Activated naive CD8-positive, alpha-beta T cell treated with anti-CD3 and anti-CD28 coated beads, Interleukin-2, amount 50 U/mL, for 24 hours (primary cell): Measurements from ENCODE around the gene KMT2B.
"Not testable (repeated sequence)": the region's sequence is repeated elsewhere in the genome, so short reads cannot be mapped to it uniquely, and the experiment has no call there.

Experiments
- ATAC-seq: fragments of 150-1000 bp; cut with Tn5 transposase; one replicate; pipeline ENCODE4 v1.10.0; 2021
- DNase-seq: peaks from one replicate; pipeline ENCODE4 v3.0.0; 2021
- H3K27ac Mint-ChIP-seq: one replicate; pipeline ENCODE4 v1.8.0; 2021; ENCODE audit warnings: mild to moderate bottlenecking, mixed read lengths
- H3K27me3 Mint-ChIP-seq: one replicate; pipeline ENCODE4 v1.8.0; 2021; ENCODE audit warnings: mixed read lengths
- H3K36me3 Mint-ChIP-seq: one replicate; pipeline ENCODE4 v1.8.0; 2021; ENCODE audit warnings: low read depth, mixed read lengths
- H3K4me1 Mint-ChIP-seq: one replicate; pipeline ENCODE4 v1.8.0; 2021; ENCODE audit warnings: mixed read lengths
- H3K4me3 Mint-ChIP-seq: one replicate; pipeline ENCODE4 v1.8.0; 2021; ENCODE audit warnings: mild to moderate bottlenecking, moderate library complexity, mixed read lengths
- H3K9me3 Mint-ChIP-seq: one replicate; pipeline ENCODE4 v1.8.0; 2021; ENCODE audit warnings: mixed read lengths

KMT2B gene

DNA sequence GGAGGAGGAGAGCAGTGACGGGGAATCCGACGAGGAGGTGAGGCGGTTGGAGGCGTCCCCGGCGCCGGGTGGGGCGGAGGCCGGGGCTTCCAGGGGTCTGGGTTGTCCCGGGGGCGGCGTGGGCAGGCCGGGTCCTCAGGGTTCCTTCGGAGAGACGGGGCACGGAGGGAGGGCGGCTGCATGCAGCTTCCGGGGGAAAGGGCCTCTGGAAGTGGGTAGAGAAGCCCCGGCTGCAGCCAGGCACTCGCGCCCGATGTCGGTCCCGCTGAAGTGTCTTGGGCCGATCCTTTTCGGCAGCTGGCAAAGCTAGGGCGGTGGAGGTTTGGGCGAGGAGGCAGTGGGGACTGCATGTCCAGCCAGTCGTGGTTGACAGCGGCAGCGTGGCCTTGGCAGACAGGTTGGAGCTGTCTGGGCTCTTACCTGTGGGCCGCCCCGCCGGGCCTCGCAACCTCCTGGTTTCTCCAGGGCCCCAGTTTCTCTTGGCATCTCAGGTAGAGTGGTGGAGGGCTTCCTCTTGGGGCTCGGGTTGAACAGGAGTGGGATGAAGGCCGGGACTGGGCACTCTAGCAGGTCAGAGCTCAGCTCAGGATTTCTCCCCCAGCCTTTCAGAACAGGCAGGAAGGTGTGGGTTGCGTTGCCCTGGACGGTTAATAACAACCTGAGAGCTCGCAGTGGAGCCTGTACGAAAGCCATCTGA lies 690 bp downstream of the KMT2B start:
- ATAC-seq (peak; percentile 3), DNase-seq (peak; percentile 73)
- peaks cover 64% of the 10 kb centered on the region for H3K36me3 Mint-ChIP-seq
- H3K27ac Mint-ChIP-seq: peak overlapping the region; percentile 92
- H3K4me1 Mint-ChIP-seq: peaks cover 28% of the 10 kb centered on the region
- H3K4me3 Mint-ChIP-seq: peak overlapping the region; percentile 87
- no peaks in the 10 kb centered on the region for H3K9me3 Mint-ChIP-seq
- no peaks in the 10 kb centered on the region for H3K27me3 Mint-ChIP-seq

DNA sequence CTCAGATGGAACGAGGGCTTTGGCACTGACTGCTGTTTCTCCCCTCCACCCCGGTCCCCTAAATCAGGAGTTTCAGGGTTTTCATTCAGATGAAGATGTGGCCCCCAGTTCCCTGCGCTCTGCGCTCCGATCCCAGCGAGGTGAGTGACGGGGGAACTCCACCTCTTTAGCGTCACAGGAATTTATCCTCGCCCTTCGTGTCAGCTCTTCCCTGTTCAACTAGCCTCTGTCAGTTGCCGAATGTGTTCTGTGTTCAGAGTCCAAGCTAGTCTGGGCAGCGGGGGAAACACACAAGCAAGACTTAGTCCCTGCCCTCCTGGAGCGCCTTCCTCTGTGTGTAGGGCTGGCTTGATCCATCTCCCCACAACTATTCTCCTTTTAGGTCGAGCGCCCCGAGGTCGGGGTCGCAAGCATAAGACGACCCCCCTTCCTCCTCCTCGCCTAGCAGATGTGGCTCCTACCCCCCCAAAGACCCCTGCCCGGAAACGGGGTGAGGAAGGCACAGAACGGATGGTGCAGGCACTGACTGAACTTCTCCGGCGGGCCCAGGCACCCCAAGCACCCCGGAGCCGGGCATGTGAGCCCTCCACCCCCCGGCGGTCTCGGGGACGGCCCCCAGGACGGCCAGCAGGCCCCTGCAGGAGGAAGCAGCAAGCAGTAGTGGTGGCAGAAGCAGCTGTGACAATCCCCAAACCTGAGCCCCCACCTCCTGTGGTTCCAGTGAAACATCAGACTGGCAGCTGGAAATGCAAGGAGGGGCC lies 1.8 kb downstream of the KMT2B start:
- H3K9me3 Mint-ChIP-seq: no peaks in the 10 kb centered on the region
- ATAC-seq (no peak), DNase-seq (no peak)
- peak overlapping the region; percentile 87 for H3K4me3 Mint-ChIP-seq
- no peaks in the 10 kb centered on the region for H3K27me3 Mint-ChIP-seq
- peaks cover 28% of the 10 kb centered on the region for H3K4me1 Mint-ChIP-seq
- peaks cover 58% of the 10 kb centered on the region for H3K36me3 Mint-ChIP-seq
- H3K27ac Mint-ChIP-seq: peak overlapping the region; percentile 92

DNA sequence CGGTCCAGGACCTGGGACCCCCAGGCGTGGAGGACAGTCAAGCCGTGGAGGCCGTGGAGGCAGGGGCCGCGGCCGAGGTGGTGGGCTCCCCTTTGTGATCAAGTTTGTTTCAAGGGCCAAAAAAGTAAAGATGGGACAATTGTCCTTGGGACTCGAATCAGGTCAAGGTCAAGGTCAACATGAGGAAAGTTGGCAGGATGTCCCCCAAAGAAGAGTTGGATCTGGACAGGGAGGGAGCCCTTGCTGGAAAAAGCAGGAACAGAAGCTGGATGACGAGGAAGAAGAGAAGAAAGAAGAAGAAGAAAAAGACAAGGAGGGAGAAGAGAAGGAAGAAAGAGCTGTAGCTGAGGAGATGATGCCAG lies 2.3 kb downstream of the KMT2B start:
- DNase-seq (no peak), ATAC-seq (no peak)
- Mint-ChIP-seq H3K4me3 (peak overlapping the region; percentile 37), H3K36me3 (peaks cover 55% of the 10 kb centered on the region), H3K9me3 (no peaks in the 10 kb centered on the region), H3K4me1 (peaks cover 28% of the 10 kb centered on the region), H3K27ac (peak overlapping the region; percentile 70), H3K27me3 (no peaks in the 10 kb centered on the region)

DNA sequence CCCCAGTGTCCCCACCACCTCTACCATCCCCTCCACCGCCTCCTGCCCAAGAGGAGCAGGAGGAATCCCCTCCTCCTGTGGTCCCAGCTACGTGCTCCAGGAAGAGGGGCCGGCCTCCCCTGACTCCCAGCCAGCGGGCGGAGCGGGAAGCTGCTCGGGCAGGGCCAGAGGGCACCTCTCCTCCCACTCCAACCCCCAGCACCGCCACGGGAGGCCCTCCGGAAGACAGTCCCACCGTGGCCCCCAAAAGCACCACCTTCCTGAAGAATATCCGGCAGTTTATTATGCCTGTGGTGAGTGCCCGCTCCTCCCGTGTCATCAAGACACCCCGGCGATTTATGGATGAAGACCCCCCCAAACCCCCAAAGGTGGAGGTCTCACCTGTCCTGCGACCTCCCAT lies 2.8 kb downstream of the KMT2B start:
- H3K9me3 Mint-ChIP-seq: no peaks in the 10 kb centered on the region
- peaks cover 28% of the 10 kb centered on the region for H3K4me1 Mint-ChIP-seq
- H3K4me3 Mint-ChIP-seq: no peak overlapping the region
- peaks cover 55% of the 10 kb centered on the region for H3K36me3 Mint-ChIP-seq
- H3K27ac Mint-ChIP-seq: peak overlapping the region; percentile 60
- ATAC-seq (no peak), DNase-seq (no peak)
- H3K27me3 Mint-ChIP-seq: no peaks in the 10 kb centered on the region

DNA sequence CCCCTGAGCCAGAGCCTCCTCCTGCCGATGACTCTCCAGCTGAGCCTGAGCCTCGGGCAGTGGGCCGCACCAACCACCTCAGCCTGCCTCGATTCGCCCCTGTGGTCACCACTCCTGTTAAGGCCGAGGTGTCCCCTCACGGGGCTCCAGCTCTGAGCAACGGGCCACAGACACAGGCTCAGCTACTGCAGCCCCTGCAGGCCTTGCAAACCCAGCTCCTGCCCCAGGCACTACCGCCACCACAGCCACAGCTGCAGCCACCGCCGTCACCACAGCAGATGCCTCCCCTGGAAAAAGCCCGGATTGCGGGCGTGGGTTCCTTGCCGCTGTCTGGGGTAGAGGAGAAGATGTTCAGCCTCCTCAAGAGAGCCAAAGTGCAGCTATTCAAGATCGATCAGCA lies 3.6 kb downstream of the KMT2B start:
- Mint-ChIP-seq H3K27me3 (no peaks in the 10 kb centered on the region), H3K9me3 (no peaks in the 10 kb centered on the region), H3K4me3 (peak overlapping the region; percentile 14), H3K27ac (no peak overlapping the region), H3K36me3 (peaks cover 51% of the 10 kb centered on the region), H3K4me1 (peaks cover 24% of the 10 kb centered on the region)
- DNase-seq: no peak
- ATAC-seq: no peak

DNA sequence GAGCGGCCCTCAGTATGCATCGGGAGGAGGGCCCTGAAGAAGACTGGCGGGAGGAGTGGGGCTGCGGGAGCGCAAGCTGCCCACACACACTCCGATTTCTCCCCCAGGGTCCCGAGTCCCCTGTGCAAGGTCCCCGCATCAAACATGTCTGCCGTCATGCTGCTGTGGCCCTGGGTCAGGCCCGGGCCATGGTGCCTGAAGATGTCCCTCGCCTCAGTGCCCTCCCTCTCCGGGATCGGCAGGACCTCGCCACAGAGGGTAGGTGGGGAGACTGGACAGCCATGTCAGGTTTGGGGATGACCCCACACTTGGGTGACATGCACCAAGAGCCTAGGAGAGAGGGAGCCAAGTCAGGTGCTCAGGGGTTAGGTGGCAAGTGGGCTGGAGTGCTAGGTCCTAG lies 4.7 kb downstream of the KMT2B start:
- peaks cover 48% of the 10 kb centered on the region for H3K36me3 Mint-ChIP-seq

DNA sequence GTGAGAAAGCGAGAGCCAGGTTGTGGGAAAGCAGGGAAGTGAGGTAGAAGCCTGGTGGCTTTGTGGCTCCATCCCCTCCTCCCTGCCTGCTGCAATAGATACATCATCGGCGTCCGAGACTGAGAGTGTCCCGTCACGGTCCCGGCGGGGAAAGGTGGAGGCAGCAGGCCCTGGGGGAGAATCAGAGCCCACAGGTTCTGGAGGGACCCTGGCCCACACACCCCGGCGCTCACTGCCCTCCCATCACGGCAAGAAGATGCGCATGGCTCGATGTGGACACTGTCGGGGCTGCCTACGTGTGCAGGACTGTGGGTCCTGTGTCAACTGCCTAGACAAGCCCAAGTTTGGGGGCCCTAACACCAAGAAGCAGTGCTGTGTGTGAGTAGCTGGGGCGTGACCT lies 5.1 kb downstream of the KMT2B start:
- DNase-seq: no peak
- Mint-ChIP-seq H3K27me3 (no peaks in the 10 kb centered on the region), H3K27ac (no peak overlapping the region), H3K4me3 (no peak overlapping the region), H3K4me1 (peaks cover 21% of the 10 kb centered on the region), H3K9me3 (no peaks in the 10 kb centered on the region), H3K36me3 (peaks cover 49% of the 10 kb centered on the region)
- no peak for ATAC-seq

More for the DNA sequence above, 4.7 kb downstream of the KMT2B start:
- ATAC-seq (no peak), DNase-seq (no peak)
- Mint-ChIP-seq H3K4me1 (peaks cover 21% of the 10 kb centered on the region), H3K27me3 (no peaks in the 10 kb centered on the region), H3K4me3 (no peak overlapping the region), H3K27ac (peak overlapping the region; percentile 54), H3K9me3 (no peaks in the 10 kb centered on the region)

DNA sequence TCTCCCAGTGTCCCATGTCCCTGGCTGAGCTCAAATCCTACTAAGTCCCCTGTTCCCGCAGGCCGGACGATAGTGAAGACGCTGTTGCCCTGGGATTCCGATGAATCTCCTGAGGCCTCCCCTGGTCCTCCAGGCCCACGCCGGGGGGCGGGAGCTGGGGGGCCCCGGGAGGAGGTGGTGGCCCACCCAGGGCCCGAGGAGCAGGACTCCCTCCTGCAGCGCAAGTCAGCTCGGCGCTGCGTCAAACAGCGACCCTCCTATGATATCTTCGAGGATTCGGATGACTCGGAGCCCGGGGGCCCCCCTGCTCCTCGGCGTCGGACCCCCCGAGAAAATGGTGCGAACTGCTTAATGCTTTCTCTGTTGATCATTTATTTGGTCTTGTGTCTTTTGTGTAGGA lies 5.9 kb downstream of the KMT2B start:
- H3K9me3 Mint-ChIP-seq: no peaks in the 10 kb centered on the region
- ATAC-seq (no peak), DNase-seq (no peak)
- peaks cover 18% of the 10 kb centered on the region for H3K4me1 Mint-ChIP-seq
- H3K27ac Mint-ChIP-seq: no peak overlapping the region
- no peak overlapping the region for H3K4me3 Mint-ChIP-seq
- H3K27me3 Mint-ChIP-seq: no peaks in the 10 kb centered on the region
- H3K36me3 Mint-ChIP-seq: peaks cover 50% of the 10 kb centered on the region

DNA sequence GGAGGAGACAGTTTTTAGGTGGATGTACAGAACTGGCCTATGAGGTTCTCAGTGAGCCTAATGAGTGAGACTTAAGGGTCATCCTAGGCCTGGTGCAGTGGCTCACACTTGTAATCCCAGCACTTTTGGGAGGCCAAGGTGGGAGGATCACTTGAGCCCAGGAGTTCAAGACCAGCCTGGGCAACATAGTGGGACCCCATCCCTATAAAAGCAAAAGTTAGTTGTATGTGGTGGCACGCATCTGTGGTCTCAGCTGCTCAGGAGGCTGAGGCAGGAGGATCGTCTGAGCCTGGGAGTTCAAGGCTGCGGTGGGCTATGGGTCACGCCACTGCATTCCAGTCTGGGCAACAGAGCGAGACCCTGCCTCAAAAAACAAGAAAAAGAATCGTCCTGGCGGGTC lies 6.3 kb downstream of the KMT2B start:
- not testable (repeated sequence) for ATAC-seq, DNase-seq, H3K4me3 Mint-ChIP-seq, H3K27me3 Mint-ChIP-seq, H3K9me3 Mint-ChIP-seq, H3K27ac Mint-ChIP-seq
- H3K36me3 Mint-ChIP-seq: peaks cover 50% of the 10 kb centered on the region
- H3K4me1 Mint-ChIP-seq: peaks cover 14% of the 10 kb centered on the region

DNA sequence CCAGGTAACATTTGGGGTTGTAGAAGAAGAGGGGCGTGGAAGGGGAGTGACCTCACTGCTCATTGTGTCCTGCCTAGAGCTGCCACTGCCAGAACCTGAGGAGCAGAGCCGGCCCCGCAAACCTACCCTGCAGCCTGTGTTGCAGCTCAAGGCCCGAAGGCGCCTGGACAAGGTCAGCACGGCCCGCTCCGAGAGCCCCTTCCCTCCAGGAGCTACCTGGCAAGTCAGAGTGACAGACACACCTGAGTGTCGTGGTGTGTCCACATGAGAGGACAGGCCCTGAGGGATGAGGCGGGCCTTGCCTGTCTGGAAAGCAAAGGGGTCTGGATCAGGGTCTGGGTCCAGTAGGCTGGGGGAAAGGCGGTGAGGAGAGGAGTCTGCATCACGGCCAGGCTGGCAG lies 6.8 kb downstream of the KMT2B start:
- Mint-ChIP-seq H3K36me3 (peaks cover 50% of the 10 kb centered on the region), H3K4me3 (no peak overlapping the region)

DNA sequence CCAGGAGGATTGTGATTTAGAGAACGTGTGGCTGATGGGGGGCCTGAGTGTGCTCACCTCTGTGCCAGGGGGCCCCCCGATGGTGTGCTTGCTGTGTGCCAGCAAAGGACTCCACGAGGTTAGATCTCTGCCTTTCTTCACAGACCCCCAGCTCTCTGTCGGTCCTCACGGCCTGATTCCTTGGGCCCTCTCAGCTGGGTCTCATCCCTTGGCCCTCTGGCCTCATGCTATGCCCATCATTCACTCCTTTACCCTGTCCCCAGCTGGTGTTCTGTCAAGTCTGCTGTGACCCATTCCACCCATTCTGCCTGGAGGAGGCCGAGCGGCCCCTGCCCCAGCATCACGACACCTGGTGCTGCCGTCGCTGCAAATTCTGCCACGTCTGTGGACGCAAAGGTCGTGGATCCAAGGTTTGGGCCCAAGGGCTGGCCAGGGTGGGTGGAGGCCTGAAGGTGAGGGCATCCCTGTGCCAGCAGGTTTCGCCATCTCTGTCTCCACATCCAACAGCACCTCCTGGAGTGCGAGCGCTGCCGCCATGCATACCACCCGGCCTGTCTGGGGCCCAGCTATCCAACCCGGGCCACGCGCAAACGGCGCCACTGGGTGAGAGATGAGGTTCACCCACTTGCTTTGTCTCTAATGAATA lies 7.5 kb downstream of the KMT2B start:
- Mint-ChIP-seq H3K36me3 (peaks cover 55% of the 10 kb centered on the region), H3K9me3 (no peaks in the 10 kb centered on the region), H3K27ac (no peak overlapping the region), H3K4me1 (peaks cover 5% of the 10 kb centered on the region), H3K27me3 (no peaks in the 10 kb centered on the region), H3K4me3 (no peak overlapping the region)
- no peak for ATAC-seq
- no peak for DNase-seq

More for the DNA sequence above, 6.8 kb downstream of the KMT2B start:
- peaks cover 9% of the 10 kb centered on the region for H3K4me1 Mint-ChIP-seq
- H3K27ac Mint-ChIP-seq: no peak overlapping the region
- no peaks in the 10 kb centered on the region for H3K9me3 Mint-ChIP-seq
- no peak for DNase-seq
- no peak for ATAC-seq
- no peaks in the 10 kb centered on the region for H3K27me3 Mint-ChIP-seq

DNA sequence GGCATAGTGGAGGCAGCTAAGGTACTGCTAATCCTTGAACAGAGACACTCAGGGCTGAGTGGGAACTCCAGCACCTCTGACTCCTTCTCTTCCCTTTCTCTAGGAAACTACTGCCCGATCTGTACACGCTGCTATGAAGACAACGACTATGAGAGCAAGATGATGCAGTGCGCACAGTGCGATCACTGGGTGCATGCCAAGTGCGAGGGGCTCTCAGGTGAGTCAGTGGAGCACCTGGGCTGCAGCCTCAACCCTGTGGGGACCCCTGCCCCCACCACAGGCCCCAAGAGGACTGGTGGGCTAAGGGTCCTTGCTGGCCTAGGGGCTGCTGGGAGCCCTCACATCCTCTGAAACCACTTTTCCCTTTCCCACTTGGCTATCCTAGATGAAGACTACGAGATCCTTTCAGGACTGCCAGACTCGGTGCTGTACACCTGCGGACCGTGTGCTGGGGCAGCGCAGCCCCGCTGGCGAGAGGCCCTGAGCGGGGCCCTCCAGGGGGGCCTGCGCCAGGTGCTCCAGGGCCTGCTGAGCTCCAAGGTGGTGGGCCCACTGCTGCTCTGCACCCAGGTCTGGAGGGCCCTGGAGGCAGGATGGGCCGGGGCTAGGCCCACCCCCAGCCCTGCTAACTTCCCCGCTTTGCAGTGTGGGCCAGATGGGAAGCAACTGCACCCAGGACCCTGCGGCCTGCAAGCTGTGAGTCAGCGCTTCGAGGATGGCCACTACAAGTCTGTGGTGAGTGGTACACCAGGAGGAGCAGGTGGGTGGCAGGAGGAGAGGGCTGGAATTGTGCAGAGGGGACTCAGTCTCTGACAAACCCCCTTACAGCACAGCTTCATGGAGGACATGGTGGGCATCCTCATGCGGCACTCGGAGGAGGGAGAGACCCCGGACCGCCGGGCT lies 9.5 kb downstream of the KMT2B start:
- ATAC-seq: no peak
- DNase-seq: no peak
- no peaks in the 10 kb centered on the region for H3K27me3 Mint-ChIP-seq
- H3K36me3 Mint-ChIP-seq: peaks cover 56% of the 10 kb centered on the region
- peaks cover 2% of the 10 kb centered on the region for H3K4me1 Mint-ChIP-seq
- no peaks in the 10 kb centered on the region for H3K9me3 Mint-ChIP-seq
- H3K4me3 Mint-ChIP-seq: no peak overlapping the region
- H3K27ac Mint-ChIP-seq: no peak overlapping the region

DNA sequence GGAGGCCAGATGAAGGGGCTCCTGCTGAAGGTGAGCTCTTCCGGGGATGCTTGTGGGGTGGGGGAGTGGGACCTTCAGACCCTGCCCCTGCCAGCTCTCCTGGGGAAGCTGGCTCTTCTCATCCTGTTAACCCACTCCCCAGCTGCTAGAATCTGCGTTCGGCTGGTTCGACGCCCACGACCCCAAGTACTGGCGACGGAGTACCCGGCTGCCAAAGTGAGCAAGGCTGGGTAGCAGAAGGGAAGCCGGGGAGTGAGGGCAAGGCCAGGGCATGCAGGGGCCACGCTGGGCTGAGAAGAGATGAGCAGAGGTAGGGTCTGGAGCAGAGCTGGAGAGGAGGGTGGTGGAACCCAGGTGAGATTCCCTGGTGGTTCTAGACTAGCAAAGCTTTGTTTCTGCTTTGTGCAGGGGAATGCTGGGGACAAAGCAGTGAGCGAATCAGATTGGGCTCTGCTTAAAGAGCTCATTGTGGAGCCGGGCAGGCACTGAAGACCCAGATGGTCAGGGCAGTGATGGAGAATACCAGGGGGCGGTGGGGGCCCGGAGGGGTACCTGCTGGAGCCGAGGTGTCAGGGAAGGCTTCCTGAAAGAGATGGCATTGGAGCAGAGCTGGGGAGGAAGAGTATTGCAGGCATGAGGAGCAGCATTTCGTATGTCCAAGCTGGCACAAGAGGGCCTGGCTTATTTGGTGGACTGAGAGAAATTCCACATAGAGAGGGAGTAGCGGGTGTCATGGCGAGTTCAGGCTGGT lies 10.3 kb downstream of the KMT2B start:
- H3K36me3 Mint-ChIP-seq: peaks cover 52% of the 10 kb centered on the region
- DNase-seq: no peak
- no peak for ATAC-seq

DNA sequence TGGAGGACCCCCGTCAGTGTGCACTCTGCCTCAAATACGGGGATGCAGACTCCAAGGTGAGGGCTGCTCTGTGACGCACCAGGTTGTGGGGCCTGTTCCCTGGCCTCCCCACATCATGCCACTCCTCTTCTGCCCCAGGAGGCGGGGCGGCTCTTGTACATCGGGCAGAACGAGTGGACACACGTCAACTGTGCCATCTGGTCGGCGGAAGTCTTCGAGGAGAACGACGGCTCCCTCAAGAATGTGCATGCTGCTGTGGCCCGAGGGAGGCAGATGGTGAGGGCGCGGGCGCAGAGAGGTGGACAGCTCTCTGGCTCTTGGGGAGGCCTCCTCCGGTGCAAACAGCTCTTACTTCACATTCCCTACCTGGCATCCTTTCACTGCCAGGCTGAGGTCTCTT lies 11.2 kb downstream of the KMT2B start:
- Mint-ChIP-seq H3K27ac (no peak overlapping the region), H3K4me3 (no peak overlapping the region), H3K36me3 (peaks cover 50% of the 10 kb centered on the region), H3K9me3 (no peaks in the 10 kb centered on the region), H3K4me1 (no peaks in the 10 kb centered on the region), H3K27me3 (no peaks in the 10 kb centered on the region)
- DNase-seq: no peak
- no peak for ATAC-seq

More for the DNA sequence above, 10.3 kb downstream of the KMT2B start:
- no peaks in the 10 kb centered on the region for H3K27me3 Mint-ChIP-seq
- H3K27ac Mint-ChIP-seq: no peak overlapping the region
- H3K9me3 Mint-ChIP-seq: no peaks in the 10 kb centered on the region
- H3K4me1 Mint-ChIP-seq: no peaks in the 10 kb centered on the region
- H3K4me3 Mint-ChIP-seq: no peak overlapping the region
